Measurements from ENCODE around the gene FBLN2. TPM values are rescaled to one million over a fixed set of nuclear protein-coding genes. Genes with fewer than 3 reads are reported as not detected.

The FBLN2 gene
- polyA plus RNA-seq, 1 experiment, result 15.5 TPM

GRCh38 chr3:13597661-13598060 lies 48.7 kb downstream of the FBLN2 start:
- H3K9me3 ChIP-seq (ENCODE audit: control insufficient read depth, insufficient read depth, low read length), result no peaks in the 10 kb centered on the region
- POLR2A ChIA-PET, result no interaction called here
- no peak overlapping the region for H3K4me3 ChIP-seq (ENCODE audit: low read depth, low read length)
- H3K27me3 ChIP-seq (ENCODE audit: control insufficient read depth, insufficient read depth, low read length), result no peaks in the 10 kb centered on the region
- no peak overlapping the region for H3K27ac ChIP-seq (ENCODE audit: low read depth, low read length)
- DNase-seq (ENCODE audit: low read depth, low spot score), result no peak
- TF ChIP-seq, protein P1, sequence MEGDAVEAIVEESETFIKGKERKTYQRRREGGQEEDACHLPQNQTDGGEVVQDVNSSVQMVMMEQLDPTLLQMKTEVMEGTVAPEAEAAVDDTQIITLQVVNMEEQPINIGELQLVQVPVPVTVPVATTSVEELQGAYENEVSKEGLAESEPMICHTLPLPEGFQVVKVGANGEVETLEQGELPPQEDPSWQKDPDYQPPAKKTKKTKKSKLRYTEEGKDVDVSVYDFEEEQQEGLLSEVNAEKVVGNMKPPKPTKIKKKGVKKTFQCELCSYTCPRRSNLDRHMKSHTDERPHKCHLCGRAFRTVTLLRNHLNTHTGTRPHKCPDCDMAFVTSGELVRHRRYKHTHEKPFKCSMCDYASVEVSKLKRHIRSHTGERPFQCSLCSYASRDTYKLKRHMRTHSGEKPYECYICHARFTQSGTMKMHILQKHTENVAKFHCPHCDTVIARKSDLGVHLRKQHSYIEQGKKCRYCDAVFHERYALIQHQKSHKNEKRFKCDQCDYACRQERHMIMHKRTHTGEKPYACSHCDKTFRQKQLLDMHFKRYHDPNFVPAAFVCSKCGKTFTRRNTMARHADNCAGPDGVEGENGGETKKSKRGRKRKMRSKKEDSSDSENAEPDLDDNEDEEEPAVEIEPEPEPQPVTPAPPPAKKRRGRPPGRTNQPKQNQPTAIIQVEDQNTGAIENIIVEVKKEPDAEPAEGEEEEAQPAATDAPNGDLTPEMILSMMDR (IDR thresholded peaks at IDR 0.05; ENCODE audit: low read depth, low read length), result no peak
- CTCF ChIA-PET, result no interaction called here

DNA sequence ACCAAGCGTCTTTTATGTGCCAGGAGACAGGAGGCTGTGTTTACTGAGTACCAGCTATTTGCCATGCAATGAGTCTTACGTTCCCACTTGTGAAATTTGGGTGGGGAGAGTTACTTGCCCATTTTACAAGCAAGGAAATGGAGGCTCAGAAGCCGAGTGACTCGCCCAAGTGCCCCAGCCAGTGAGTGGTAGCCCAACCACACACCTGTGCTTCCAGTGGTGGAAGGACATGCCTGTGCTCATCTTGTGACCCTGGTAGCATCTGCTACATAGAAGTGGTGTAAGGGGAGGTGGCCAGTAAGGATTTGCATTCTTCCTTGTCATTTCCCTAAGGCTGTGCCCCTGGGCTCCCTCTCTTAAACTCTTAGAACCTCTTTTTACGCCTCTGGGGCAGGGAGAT lies 49.3 kb downstream of the FBLN2 start:
- ChIA-PET CTCF (no interaction called here), POLR2A (no interaction called here)
- no peaks in the 10 kb centered on the region for H3K9me3 ChIP-seq (ENCODE audit: control insufficient read depth, insufficient read depth, low read length)
- no peak for DNase-seq (ENCODE audit: low read depth, low spot score)
- H3K4me3 ChIP-seq (ENCODE audit: low read depth, low read length), result no peak overlapping the region
- no peaks in the 10 kb centered on the region for H3K27me3 ChIP-seq (ENCODE audit: control insufficient read depth, insufficient read depth, low read length)
- H3K27ac ChIP-seq (ENCODE audit: low read depth, low read length), result no peak overlapping the region
- TF ChIP-seq, protein P1 (IDR thresholded peaks at IDR 0.05; ENCODE audit: low read depth, low read length), result no peak

DNA sequence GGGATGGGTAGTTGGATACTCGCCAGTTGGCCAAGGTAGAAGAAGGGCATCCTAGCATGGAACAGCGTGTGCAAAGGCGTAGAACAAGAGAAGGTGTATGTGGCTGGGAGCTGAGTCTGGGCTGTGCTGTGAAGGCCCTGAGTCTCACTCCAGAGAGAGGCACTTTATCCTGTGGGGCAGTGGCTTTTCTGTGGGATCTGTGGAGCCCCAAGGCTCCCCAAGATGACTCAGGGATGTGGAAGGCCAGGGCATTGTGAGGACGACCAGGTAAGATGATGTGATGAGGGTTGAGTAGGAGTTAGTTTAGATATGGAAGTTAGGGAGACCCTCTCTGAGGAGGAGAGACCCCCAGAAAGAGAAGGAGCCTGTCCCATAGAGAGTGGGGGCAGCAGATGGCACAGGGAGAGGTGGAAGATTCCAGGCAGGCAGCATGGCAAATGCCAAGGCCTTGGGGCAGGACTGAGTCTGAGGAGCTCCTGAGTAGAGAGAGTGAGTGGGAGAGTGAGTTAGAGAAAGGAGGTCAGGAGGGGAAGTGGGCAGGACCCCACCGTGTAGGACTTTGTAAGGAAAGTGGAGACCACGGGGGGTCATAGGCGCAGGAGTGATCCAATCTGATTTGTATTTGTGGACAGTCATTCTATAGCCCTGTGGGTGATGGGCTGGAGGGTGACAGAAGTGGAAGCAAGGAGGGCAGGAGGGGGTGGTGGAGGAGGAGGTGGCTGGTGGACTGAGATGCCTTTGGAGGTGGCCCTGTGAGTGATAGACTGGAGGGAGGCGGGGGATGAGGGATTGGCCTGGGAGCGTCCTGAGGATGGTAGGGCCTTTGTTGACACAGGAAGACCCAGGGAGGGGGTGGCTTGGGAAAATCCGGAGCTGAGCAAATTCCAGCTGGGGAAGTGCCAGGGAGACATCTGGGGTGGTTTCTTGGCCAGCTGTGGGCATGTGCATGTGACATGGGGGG lies 50.3 kb downstream of the FBLN2 start:
- ChIA-PET POLR2A (no interaction called here), CTCF (interaction anchor here (1.1 to 1.4 kb wide), 2 partner anchors 49 to 55 kb away, joined by 3 read pairs; no protein-coding TSS in a partner anchor)
- H3K27me3 ChIP-seq (ENCODE audit: control insufficient read depth, insufficient read depth, low read length), result no peaks in the 10 kb centered on the region
- H3K9me3 ChIP-seq (ENCODE audit: control insufficient read depth, insufficient read depth, low read length), result no peaks in the 10 kb centered on the region
- TF ChIP-seq, protein P1 (IDR thresholded peaks at IDR 0.05; ENCODE audit: low read depth, low read length), result no peak
- no peak for DNase-seq (ENCODE audit: low read depth, low spot score)
- no peak overlapping the region for H3K27ac ChIP-seq (ENCODE audit: low read depth, low read length)
- no peak overlapping the region for H3K4me3 ChIP-seq (ENCODE audit: low read depth, low read length)

DNA sequence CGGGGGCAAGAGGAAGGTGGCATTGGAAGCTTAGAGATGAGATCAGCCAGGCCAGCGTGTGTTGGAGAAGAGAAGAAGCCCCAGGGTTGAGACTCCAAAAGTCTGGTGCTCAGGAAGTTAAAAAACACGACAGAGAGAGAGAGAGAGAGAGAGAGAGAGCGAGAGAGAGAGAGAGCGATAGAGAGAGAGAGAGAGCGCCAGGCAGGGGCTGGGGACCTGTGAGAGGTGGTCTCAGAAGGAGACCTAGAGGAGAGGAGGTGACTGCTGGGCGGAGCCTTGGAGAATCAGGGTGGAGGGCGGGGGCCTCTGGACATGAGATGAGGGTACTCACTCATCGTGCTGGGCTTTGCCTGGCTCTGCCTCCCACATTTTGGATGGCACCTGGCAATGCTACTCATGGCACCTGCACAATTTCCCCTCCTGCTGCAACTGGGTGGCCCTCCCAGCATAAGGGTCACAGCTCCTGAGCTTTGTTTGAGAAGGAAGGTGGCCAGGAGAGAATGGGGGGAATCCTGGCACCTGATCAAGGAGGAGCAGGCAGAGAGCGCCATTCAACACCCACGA lies 51.0 kb downstream of the FBLN2 start:
- POLR2A ChIA-PET, result no interaction called here
- Histone ChIP-seq H3K4me3 (ENCODE audit: low read depth, low read length) (no peak overlapping the region), H3K27me3 (ENCODE audit: control insufficient read depth, insufficient read depth, low read length) (peaks cover 3% of the 10 kb centered on the region), H3K27ac (ENCODE audit: low read depth, low read length) (no peak overlapping the region), H3K9me3 (ENCODE audit: control insufficient read depth, insufficient read depth, low read length) (no peaks in the 10 kb centered on the region)
- TF ChIP-seq, protein P1 (IDR thresholded peaks at IDR 0.05; ENCODE audit: low read depth, low read length), result no peak
- CTCF ChIA-PET, result interaction anchor here (1.1 to 1.4 kb wide), 2 partner anchors 48 to 56 kb away, joined by 3 read pairs; no protein-coding TSS in a partner anchor
- DNase-seq (ENCODE audit: low read depth, low spot score), result no peak

Data from AG04450 (cell line).